NCI-H82 treated with DMSO at 0.1 percent for 48 hours (cell line): Measurements from ENCODE around the gene NHEJ1.

ENCODE experiments used
- DNase-seq: peaks from one replicate; lab custom pipeline; 2025; ENCODE audit not compliant: unreplicated experiment; lab: John Stamatoyannopoulos, UW

Gene NHEJ1

GRCh38 chr2:219125225-219125885, 35.3 kb downstream of the NHEJ1 start:
- DNase-seq = no peak

GRCh38 chr2:219124381-219125110, 36.1 kb downstream of the NHEJ1 start:
- DNase-seq = no peak

GRCh38 chr2:219123356-219124135, 37.1 kb downstream of the NHEJ1 start:
- no peak for DNase-seq

GRCh38 chr2:219122202-219122980, 38.2 kb downstream of the NHEJ1 start:
- DNase-seq = no peak

DNA sequence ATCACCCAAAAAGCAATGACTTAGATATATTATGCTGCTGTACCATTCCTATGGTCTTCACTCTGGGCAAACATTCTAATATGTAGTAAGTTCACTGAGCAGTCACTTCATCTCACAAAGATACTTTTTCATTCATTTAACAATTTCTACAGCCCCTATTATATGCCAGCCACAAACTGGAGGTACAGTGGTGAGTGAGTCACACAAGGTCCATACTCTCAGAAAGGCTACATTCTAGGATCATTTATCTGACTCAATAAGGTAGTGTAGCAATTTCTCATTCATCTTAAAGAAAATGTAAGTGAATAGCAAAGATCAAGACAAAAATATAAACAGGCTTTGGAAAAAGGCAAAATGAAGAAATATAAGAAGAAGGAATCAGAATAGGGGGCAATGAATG, 40.5 kb downstream of the NHEJ1 start:
- DNase-seq = no peak

- no peak for DNase-seq
Observed at GRCh38 chr2:219119422-219120043, 41.1 kb downstream of the NHEJ1 start.

- no peak for DNase-seq
Observed at GRCh38 chr2:219118504-219118903, 42.1 kb downstream of the NHEJ1 start.

DNA sequence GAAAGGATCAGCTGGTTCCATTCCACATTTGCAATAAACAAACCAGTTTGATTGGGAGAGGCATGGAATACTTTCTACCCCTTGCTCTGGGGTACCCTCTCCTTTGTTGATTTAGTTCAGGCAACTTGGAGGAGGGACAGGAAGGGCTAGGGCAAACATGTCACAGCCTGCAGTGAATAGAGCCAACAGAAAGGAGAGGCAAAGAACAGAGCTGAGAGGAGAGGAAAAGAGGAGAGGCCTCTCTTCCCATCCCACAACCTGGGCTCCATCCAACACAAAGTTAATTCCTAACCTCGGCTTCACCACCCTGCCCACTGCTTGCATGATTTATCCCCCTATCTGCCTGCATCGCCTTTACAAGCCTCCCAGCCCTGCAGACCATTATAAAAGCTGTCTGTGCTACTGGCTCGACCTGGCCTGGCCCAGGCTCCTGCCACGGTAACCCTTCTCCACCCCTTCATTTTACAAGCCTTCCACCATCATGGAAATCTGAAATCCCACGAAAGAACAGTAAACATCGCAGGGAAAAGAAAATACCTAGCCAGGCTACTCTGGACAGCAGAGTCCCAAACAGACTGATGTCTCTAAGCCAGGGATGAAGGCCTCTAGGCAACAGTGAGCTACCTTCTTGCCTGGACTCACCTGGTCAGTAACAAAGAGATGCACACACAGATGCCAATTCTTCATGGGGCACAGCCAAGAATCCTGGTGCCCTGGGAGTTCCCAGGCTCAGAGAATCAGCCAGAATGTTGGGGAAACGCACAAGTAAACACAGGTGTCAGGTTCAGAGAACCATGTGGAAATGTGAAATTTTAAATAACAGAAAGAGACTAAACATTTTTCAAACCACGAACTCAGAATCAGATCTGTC, 43.6 kb downstream of the NHEJ1 start:
- no peak for DNase-seq

GRCh38 chr2:219112651-219113338, 47.8 kb downstream of the NHEJ1 start:
- no peak for DNase-seq

- no peak for DNase-seq
Observed at GRCh38 chr2:219112062-219112406, 48.6 kb downstream of the NHEJ1 start.

GRCh38 chr2:219111375-219112061, 49.1 kb downstream of the NHEJ1 start:
- DNase-seq = no peak

- DNase-seq = no peak
Observed at GRCh38 chr2:219109471-219109870, 51.1 kb downstream of the NHEJ1 start.

GRCh38 chr2:219107758-219108157, 52.9 kb downstream of the NHEJ1 start:
- no peak for DNase-seq

GRCh38 chr2:219106251-219106650, 54.4 kb downstream of the NHEJ1 start:
- peak; percentile 78 for DNase-seq

DNA sequence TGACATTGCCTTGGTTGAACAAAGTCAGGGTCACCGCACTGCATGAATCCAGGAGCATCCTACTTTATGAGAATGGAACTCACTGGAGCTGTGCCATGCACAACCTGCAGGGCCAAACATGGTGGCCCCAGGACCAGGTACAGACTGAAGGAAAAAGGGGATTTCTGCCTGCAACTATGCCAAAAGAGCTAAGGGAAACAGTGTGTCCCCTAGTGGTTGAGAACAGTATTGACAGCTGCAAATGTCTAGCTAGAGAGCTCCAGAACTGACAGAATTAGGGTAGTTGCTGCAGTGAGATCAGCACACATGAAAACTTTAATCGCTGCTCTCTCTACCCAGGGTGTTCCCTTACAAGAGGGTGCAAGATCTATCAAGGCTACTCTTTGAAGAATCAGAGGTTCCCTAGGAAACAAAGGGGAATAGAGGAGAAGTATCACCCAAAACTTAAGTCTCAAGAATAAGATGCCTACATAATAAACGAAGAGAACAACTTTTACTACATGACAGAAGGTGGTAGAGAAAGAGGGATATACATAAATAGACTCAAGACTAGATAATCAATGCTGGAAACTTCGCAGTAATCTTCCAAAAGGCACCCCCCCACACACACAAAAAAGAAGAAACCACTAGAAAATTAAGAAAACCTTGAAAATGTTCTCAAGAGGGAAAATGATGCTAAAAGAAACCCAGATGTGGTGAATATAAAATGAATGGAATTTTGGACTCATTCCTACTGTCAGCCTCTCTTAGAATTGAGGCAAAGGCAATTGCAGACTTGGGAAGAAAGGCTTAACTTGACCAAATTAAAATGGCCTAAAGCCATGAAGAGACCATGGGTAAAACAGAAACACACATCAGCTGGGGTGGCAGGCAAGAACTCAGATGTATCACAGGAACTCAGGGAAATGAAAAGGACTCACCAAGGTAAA, 56.2 kb downstream of the NHEJ1 start:
- peak; percentile 43 for DNase-seq

DNA sequence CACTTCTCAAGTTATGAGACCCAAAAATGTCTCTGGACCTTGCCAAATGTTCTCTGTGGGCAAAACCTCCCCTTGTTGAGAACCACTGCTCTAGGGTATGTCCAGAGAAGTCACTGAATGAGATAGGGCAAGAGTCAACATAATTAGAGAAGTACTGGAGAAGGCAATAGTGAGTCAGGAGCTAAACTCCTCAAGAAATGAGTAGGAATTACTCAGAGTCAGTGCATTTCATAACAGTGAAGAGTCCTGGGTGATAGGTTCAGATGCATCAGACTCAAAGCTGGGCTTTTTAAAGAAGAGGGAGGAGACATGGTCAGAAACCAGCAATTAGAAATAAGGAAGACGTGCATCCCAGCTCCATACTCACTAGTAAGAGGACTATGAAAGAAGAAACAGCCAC, 61.3 kb downstream of the NHEJ1 start:
- no peak for DNase-seq

DNA sequence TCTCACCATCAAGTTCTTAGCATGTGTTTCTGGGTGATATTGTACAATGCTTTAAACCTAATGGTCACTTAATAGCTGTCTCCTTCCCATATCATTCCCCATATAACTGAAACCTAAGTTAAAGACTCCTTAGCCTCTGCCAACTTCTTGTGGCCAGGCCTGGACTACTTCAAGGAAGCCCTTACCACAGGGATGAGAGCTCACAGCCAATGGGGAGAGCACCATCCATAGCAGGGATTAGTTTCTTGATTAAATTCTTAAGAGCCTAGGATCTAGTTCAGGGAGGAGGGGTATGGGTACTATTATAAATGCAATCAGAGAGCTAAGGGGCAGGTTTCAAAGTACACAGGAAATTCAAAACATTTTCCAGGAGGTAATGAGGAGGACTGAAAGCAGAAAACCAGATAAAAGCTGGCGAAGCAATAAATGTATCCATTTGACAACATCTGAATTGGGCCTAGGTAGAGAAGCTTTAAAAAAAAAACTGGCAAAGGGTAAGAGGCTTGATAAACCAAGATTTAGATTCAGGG, 65.1 kb downstream of the NHEJ1 start:
- DNase-seq = no peak
